ENCODE data around the gene SLC7A5. TPM values are rescaled to one million over a fixed set of nuclear protein-coding genes. Genes with fewer than 3 reads are reported as not detected.
"Not testable (repeated sequence)": the region's sequence is repeated elsewhere in the genome, so short reads cannot be mapped to it uniquely, and the experiment has no call there.

SLC7A5 gene
- polyA plus RNA-seq, 4 donors = 3.6 to 82.2 (median 8.6) TPM

- H3K4me3 ChIP-seq (ENCODE audit: low read depth in 1 of 3, low read length in 3 of 3) = no peak overlapping the region
- 54 to 91% (median 68%) methylated on average over 10 of the region's 10 CpGs for WGBS, 3 donors
- H3K27me3 ChIP-seq (ENCODE audit: control insufficient read depth in 3 of 3, insufficient read depth in 3 of 3, low read length in 3 of 3) = no peaks in the 10 kb centered on the region
- FAIRE-seq (no peak), DNase-seq (peak in 1 of 2 donors; percentile 57)
- H3K4me1 ChIP-seq (ENCODE audit: control insufficient read depth in 3 of 3, insufficient read depth in 2 of 3, low read depth in 1 of 3, low read length in 2 of 3) = no peaks in the 10 kb centered on the region
- no peaks in the 10 kb centered on the region for H3K9me3 ChIP-seq (ENCODE audit: control insufficient read depth in 2 of 2, insufficient read depth in 1 of 2, low read depth in 1 of 2, low read length in 1 of 2)
- peak overlapping the region in 2 of 3 donors; percentile 21 to 51 for H3K27ac ChIP-seq (ENCODE audit: low read depth in 1 of 3, low read length in 2 of 3)
- no peaks in the 10 kb centered on the region for H3K36me3 ChIP-seq (ENCODE audit: control insufficient read depth in 3 of 3, insufficient read depth in 2 of 3, low read depth in 1 of 3, low read length in 3 of 3)
These were observed 26.4 kb upstream of the SLC7A5 start for GRCh38 chr16:87895641-87896141.

- not testable (repeated sequence) for H3K27me3 ChIP-seq (ENCODE audit: control insufficient read depth in 3 of 3, insufficient read depth in 3 of 3, low read length in 3 of 3); H3K36me3 ChIP-seq (ENCODE audit: control insufficient read depth in 3 of 3, insufficient read depth in 2 of 3, low read depth in 1 of 3, low read length in 3 of 3); H3K4me1 ChIP-seq (ENCODE audit: control insufficient read depth in 3 of 3, insufficient read depth in 2 of 3, low read depth in 1 of 3, low read length in 2 of 3); FAIRE-seq; DNase-seq; H3K9me3 ChIP-seq (ENCODE audit: control insufficient read depth in 2 of 2, insufficient read depth in 1 of 2, low read depth in 1 of 2, low read length in 1 of 2); H3K4me3 ChIP-seq (ENCODE audit: low read depth in 1 of 3, low read length in 3 of 3); H3K27ac ChIP-seq (ENCODE audit: low read depth in 1 of 3, low read length in 2 of 3)
- WGBS, 3 donors = 27 to 59% (median 49%) methylated on average over 4 of the region's 4 CpGs
These were observed 24.7 kb upstream of the SLC7A5 start for GRCh38 chr16:87894005-87894404.

- FAIRE-seq = no peak
- DNase-seq = no peak
- H3K4me1 ChIP-seq (ENCODE audit: control insufficient read depth in 3 of 3, insufficient read depth in 2 of 3, low read depth in 1 of 3, low read length in 2 of 3) = no peaks in the 10 kb centered on the region
- H3K9me3 ChIP-seq (ENCODE audit: control insufficient read depth in 2 of 2, insufficient read depth in 1 of 2, low read depth in 1 of 2, low read length in 1 of 2) = peaks cover 0 to 8% of the 10 kb centered on the region in 2 donors
- no peaks in the 10 kb centered on the region for H3K36me3 ChIP-seq (ENCODE audit: control insufficient read depth in 3 of 3, insufficient read depth in 2 of 3, low read depth in 1 of 3, low read length in 3 of 3)
- 94 to 97% (median 95%) methylated on average over 21 of the region's 21 CpGs for whole genome bisulfite sequencing, 3 donors
- no peak overlapping the region for H3K27ac ChIP-seq (ENCODE audit: low read depth in 1 of 3, low read length in 2 of 3)
- H3K27me3 ChIP-seq (ENCODE audit: control insufficient read depth in 3 of 3, insufficient read depth in 3 of 3, low read length in 3 of 3) = no peaks in the 10 kb centered on the region
- no peak overlapping the region for H3K4me3 ChIP-seq (ENCODE audit: low read depth in 1 of 3, low read length in 3 of 3)
These were observed 22.5 kb upstream of the SLC7A5 start for GRCh38 chr16:87891764-87892163.

GRCh38 chr16:87889762-87890161 is 20.5 kb upstream of the SLC7A5 start:
- 67 to 89% (median 73%) methylated on average over 10 of the region's 10 CpGs for WGBS, 3 donors
- not testable (repeated sequence) for FAIRE-seq; H3K36me3 ChIP-seq (ENCODE audit: control insufficient read depth in 3 of 3, insufficient read depth in 2 of 3, low read depth in 1 of 3, low read length in 3 of 3); H3K4me3 ChIP-seq (ENCODE audit: low read depth in 1 of 3, low read length in 3 of 3); H3K27ac ChIP-seq (ENCODE audit: low read depth in 1 of 3, low read length in 2 of 3); H3K27me3 ChIP-seq (ENCODE audit: control insufficient read depth in 3 of 3, insufficient read depth in 3 of 3, low read length in 3 of 3); H3K4me1 ChIP-seq (ENCODE audit: control insufficient read depth in 3 of 3, insufficient read depth in 2 of 3, low read depth in 1 of 3, low read length in 2 of 3); H3K9me3 ChIP-seq (ENCODE audit: control insufficient read depth in 2 of 2, insufficient read depth in 1 of 2, low read depth in 1 of 2, low read length in 1 of 2)
- DNase-seq = peak; percentile 25 to 40

GRCh38 chr16:87888346-87888745 is 19.0 kb upstream of the SLC7A5 start:
- H3K4me3 ChIP-seq (ENCODE audit: low read depth in 1 of 3, low read length in 3 of 3); H3K4me1 ChIP-seq (ENCODE audit: control insufficient read depth in 3 of 3, insufficient read depth in 2 of 3, low read depth in 1 of 3, low read length in 2 of 3); H3K36me3 ChIP-seq (ENCODE audit: control insufficient read depth in 3 of 3, insufficient read depth in 2 of 3, low read depth in 1 of 3, low read length in 3 of 3); DNase-seq; H3K27me3 ChIP-seq (ENCODE audit: control insufficient read depth in 3 of 3, insufficient read depth in 3 of 3, low read length in 3 of 3); FAIRE-seq; H3K9me3 ChIP-seq (ENCODE audit: control insufficient read depth in 2 of 2, insufficient read depth in 1 of 2, low read depth in 1 of 2, low read length in 1 of 2); H3K27ac ChIP-seq (ENCODE audit: low read depth in 1 of 3, low read length in 2 of 3): not testable (repeated sequence)
- WGBS, 3 donors = 90 to 94% (median 93%) methylated on average over 7 of the region's 7 CpGs

GRCh38 chr16:87887931-87888330 is 18.6 kb upstream of the SLC7A5 start:
- WGBS, 3 donors = 76 to 83% (median 83%) methylated on average over 8 of the region's 8 CpGs
- H3K4me3 ChIP-seq (ENCODE audit: low read depth in 1 of 3, low read length in 3 of 3); H3K36me3 ChIP-seq (ENCODE audit: control insufficient read depth in 3 of 3, insufficient read depth in 2 of 3, low read depth in 1 of 3, low read length in 3 of 3); DNase-seq; H3K27ac ChIP-seq (ENCODE audit: low read depth in 1 of 3, low read length in 2 of 3); FAIRE-seq; H3K4me1 ChIP-seq (ENCODE audit: control insufficient read depth in 3 of 3, insufficient read depth in 2 of 3, low read depth in 1 of 3, low read length in 2 of 3); H3K27me3 ChIP-seq (ENCODE audit: control insufficient read depth in 3 of 3, insufficient read depth in 3 of 3, low read length in 3 of 3); H3K9me3 ChIP-seq (ENCODE audit: control insufficient read depth in 2 of 2, insufficient read depth in 1 of 2, low read depth in 1 of 2, low read length in 1 of 2): not testable (repeated sequence)

- H3K9me3 ChIP-seq (ENCODE audit: control insufficient read depth in 2 of 2, insufficient read depth in 1 of 2, low read depth in 1 of 2, low read length in 1 of 2); H3K36me3 ChIP-seq (ENCODE audit: control insufficient read depth in 3 of 3, insufficient read depth in 2 of 3, low read depth in 1 of 3, low read length in 3 of 3); FAIRE-seq; H3K4me3 ChIP-seq (ENCODE audit: low read depth in 1 of 3, low read length in 3 of 3); H3K27me3 ChIP-seq (ENCODE audit: control insufficient read depth in 3 of 3, insufficient read depth in 3 of 3, low read length in 3 of 3): not testable (repeated sequence)
- 15 to 50% (median 26%) methylated on average over 7 to 8 of the region's 8 CpGs for WGBS, 3 donors
- H3K4me1 ChIP-seq (ENCODE audit: control insufficient read depth in 3 of 3, insufficient read depth in 2 of 3, low read depth in 1 of 3, low read length in 2 of 3) = peaks cover 0 to 12% (median 0%) of the 10 kb centered on the region in 3 donors
- peak; percentile 85 to 89 for DNase-seq
- peak overlapping the region; percentile 12 to 58 (median 37) for H3K27ac ChIP-seq (ENCODE audit: low read depth in 1 of 3, low read length in 2 of 3)
These were observed 16.2 kb upstream of the SLC7A5 start for GRCh38 chr16:87885371-87885967.

- DNase-seq (no peak), FAIRE-seq (no peak)
- peaks cover 0 to 21% (median 0%) of the 10 kb centered on the region in 3 donors for H3K4me1 ChIP-seq (ENCODE audit: control insufficient read depth in 3 of 3, insufficient read depth in 2 of 3, low read depth in 1 of 3, low read length in 2 of 3)
- H3K4me3 ChIP-seq (ENCODE audit: low read depth in 1 of 3, low read length in 3 of 3) = no peak overlapping the region
- peaks cover 0 to 2% (median 0%) of the 10 kb centered on the region in 3 donors for H3K27me3 ChIP-seq (ENCODE audit: control insufficient read depth in 3 of 3, insufficient read depth in 3 of 3, low read length in 3 of 3)
- 90 to 95% (median 95%) methylated on average over 29 of the region's 29 CpGs for WGBS, 3 donors
- H3K9me3 ChIP-seq (ENCODE audit: control insufficient read depth in 2 of 2, insufficient read depth in 1 of 2, low read depth in 1 of 2, low read length in 1 of 2) = peaks cover 0 to 1% of the 10 kb centered on the region in 2 donors
- H3K27ac ChIP-seq (ENCODE audit: low read depth in 1 of 3, low read length in 2 of 3) = no peak overlapping the region
- H3K36me3 ChIP-seq (ENCODE audit: control insufficient read depth in 3 of 3, insufficient read depth in 2 of 3, low read depth in 1 of 3, low read length in 3 of 3) = no peaks in the 10 kb centered on the region
These were observed 13.2 kb upstream of the SLC7A5 start for GRCh38 chr16:87882436-87883019.
